GM19099 (cell line): Measurements from ENCODE around the gene AP1M1.

Experiments
- POLR2A ChIP-seq: IDR thresholded peaks from 3 replicates; pipeline ENCODE4 v1.6.1; 2011; ENCODE audit warnings: low read depth; ENCODE audit not compliant: insufficient read length; ENCODE audit errors: extremely low read depth

Gene AP1M1

GRCh38 chr19:16197622-16198369, at the start of gene AP1M1:
Gene AP1M1, plus strand, starts transcription at chr19:16197911. Its CDS starts 116 bp downstream, at chr19:16198027.
- TF ChIP-seq POLR2A = peak; percentile 89

GRCh38 chr19:16148443-16149229, 49.1 kb upstream of the AP1M1 start:
- TF ChIP-seq POLR2A = no peak

GRCh38 chr19:16153582-16154336, 44.0 kb upstream of the AP1M1 start:
- TF ChIP-seq POLR2A = no peak

- no peak for TF ChIP-seq POLR2A
Observed at GRCh38 chr19:16154557-16154956, 43.2 kb upstream of the AP1M1 start.

GRCh38 chr19:16155128-16155527, 42.6 kb upstream of the AP1M1 start:
- peak; percentile 26 for TF ChIP-seq POLR2A

- no peak for TF ChIP-seq POLR2A
Observed at GRCh38 chr19:16156904-16157303, 40.8 kb upstream of the AP1M1 start.

- no peak for TF ChIP-seq POLR2A
Observed at GRCh38 chr19:16157601-16158000, 40.1 kb upstream of the AP1M1 start.

GRCh38 chr19:16159655-16160054, 38.1 kb upstream of the AP1M1 start:
- no peak for TF ChIP-seq POLR2A

GRCh38 chr19:16160445-16160942, 37.2 kb upstream of the AP1M1 start:
- TF ChIP-seq POLR2A = no peak

GRCh38 chr19:16160943-16161560, 36.7 kb upstream of the AP1M1 start:
- no peak for TF ChIP-seq POLR2A

- TF ChIP-seq POLR2A = no peak
Observed at GRCh38 chr19:16161840-16162239, 35.9 kb upstream of the AP1M1 start.

- no peak for TF ChIP-seq POLR2A
Observed at GRCh38 chr19:16164222-16164890, 33.4 kb upstream of the AP1M1 start.

- TF ChIP-seq POLR2A = no peak
Observed at GRCh38 chr19:16166417-16166816, 31.3 kb upstream of the AP1M1 start.

- TF ChIP-seq POLR2A = no peak
Observed at GRCh38 chr19:16167055-16167454, 30.7 kb upstream of the AP1M1 start.
